ENCODE results near the gene RPN2.

DNA sequence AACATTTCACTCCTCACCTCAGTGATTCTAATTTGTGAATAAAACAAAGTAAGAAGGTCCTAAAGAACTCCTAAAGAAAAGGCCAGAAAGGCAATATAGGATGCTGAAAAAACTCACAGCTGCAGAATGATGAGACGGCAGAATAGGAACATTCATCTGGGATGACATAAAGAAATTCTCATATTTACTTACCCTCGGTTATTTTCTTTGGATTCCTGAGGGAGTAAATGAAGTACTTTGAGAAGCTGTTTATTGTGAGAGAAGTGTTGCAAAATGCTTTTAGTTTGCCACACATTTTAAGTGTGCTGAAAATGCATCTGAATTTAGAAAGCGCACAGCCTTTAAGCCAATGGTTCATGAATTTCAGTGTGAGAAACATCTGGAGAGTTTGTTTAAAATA is 47.6 kb upstream of the RPN2 start:
- TF ChIP-seq CTCF (IDR thresholded peaks at IDR 0.05; ENCODE audit: extremely low read depth in 1 of 2, insufficient read depth in 1 of 2, low read depth in 1 of 2, low read length in 2 of 2) (no peak), EZH2 (IDR thresholded peaks at IDR 0.05; ENCODE audit: borderline replicate concordance, low read depth, low read length, severe bottlenecking) (no peak), POLR2A (IDR thresholded peaks at IDR 0.05; ENCODE audit: low read depth, low read length) (no peak), POLR2AphosphoS5 (IDR thresholded peaks at IDR 0.05; ENCODE audit: insufficient read depth, low read depth, low read length) (no peak), MAX (IDR thresholded peaks at IDR 0.05; ENCODE audit: insufficient read depth, insufficient read length) (no peak), GATA2 (IDR thresholded peaks at IDR 0.05; ENCODE audit: insufficient read depth, insufficient read length, low read depth, low read length) (no peak), FOS (IDR thresholded peaks at IDR 0.05; ENCODE audit: borderline replicate concordance, insufficient read depth, low read length) (no peak), JUN (IDR thresholded peaks at IDR 0.05; ENCODE audit: borderline replicate concordance, insufficient read depth, insufficient read length, low read depth) (no peak), MYC (IDR thresholded peaks at IDR 0.05; ENCODE audit: low read depth, low read length) (no peak)
